Activated CD8-positive, alpha-beta memory T cell treated with anti-CD3 and anti-CD28 coated beads, Interleukin-2, amount 50 U/mL, for 48 hours (primary cell): Measurements from ENCODE around the gene UNC5C.

Experiments
- DNase-seq: peaks from one replicate; pipeline ENCODE4 v3.0.0-alpha.2; 2020

UNC5C gene

GRCh38 chr4:95450294-95450693 lies 98.5 kb downstream of the UNC5C start:
- no peak for DNase-seq

- no peak for DNase-seq
Observed at GRCh38 chr4:95446173-95446572, 102.6 kb downstream of the UNC5C start.

- DNase-seq, result no peak
Observed at GRCh38 chr4:95445251-95445650, 103.5 kb downstream of the UNC5C start.

GRCh38 chr4:95444812-95445211 lies 104.0 kb downstream of the UNC5C start:
- no peak for DNase-seq

- DNase-seq, result no peak
Observed at GRCh38 chr4:95439896-95440295, 108.9 kb downstream of the UNC5C start.

GRCh38 chr4:95439071-95439470 lies 109.7 kb downstream of the UNC5C start:
- no peak for DNase-seq

GRCh38 chr4:95432466-95432865 lies 116.3 kb downstream of the UNC5C start:
- no peak for DNase-seq

- DNase-seq, result no peak
Observed at GRCh38 chr4:95431678-95432077, 117.1 kb downstream of the UNC5C start.

- DNase-seq, result no peak
Observed at GRCh38 chr4:95429416-95429815, 119.4 kb downstream of the UNC5C start.

- no peak for DNase-seq
Observed at GRCh38 chr4:95428291-95429070, 120.3 kb downstream of the UNC5C start.

GRCh38 chr4:95426455-95426854 lies 122.3 kb downstream of the UNC5C start:
- no peak for DNase-seq

GRCh38 chr4:95422436-95422835 lies 126.3 kb downstream of the UNC5C start:
- no peak for DNase-seq

- DNase-seq, result no peak
Observed at GRCh38 chr4:95421869-95422268, 126.9 kb downstream of the UNC5C start.

GRCh38 chr4:95417531-95417930 lies 131.2 kb downstream of the UNC5C start:
- DNase-seq, result no peak

GRCh38 chr4:95415346-95415771 lies 133.4 kb downstream of the UNC5C start:
- DNase-seq, result no peak

- DNase-seq, result no peak
Observed at GRCh38 chr4:95411371-95412088, 137.2 kb downstream of the UNC5C start.

- no peak for DNase-seq
Observed at GRCh38 chr4:95410387-95410977, 138.3 kb downstream of the UNC5C start.

GRCh38 chr4:95409750-95410149 lies 139.0 kb downstream of the UNC5C start:
- DNase-seq, result no peak

GRCh38 chr4:95409127-95409526 lies 139.6 kb downstream of the UNC5C start:
- DNase-seq, result no peak

- DNase-seq, result no peak
Observed at GRCh38 chr4:95402299-95402698, 146.5 kb downstream of the UNC5C start.

- no peak for DNase-seq
Observed at GRCh38 chr4:95398217-95398616, 150.6 kb downstream of the UNC5C start.

- no peak for DNase-seq
Observed at GRCh38 chr4:95394752-95395306, 153.9 kb downstream of the UNC5C start.

- no peak for DNase-seq
Observed at GRCh38 chr4:95393821-95394220, 155.0 kb downstream of the UNC5C start.

- no peak for DNase-seq
Observed at GRCh38 chr4:95388911-95389310, 159.9 kb downstream of the UNC5C start.
